ENCODE results near the gene CSNK1A1. TPM values are rescaled to one million over a fixed set of nuclear protein-coding genes. Genes with fewer than 3 reads are reported as not detected.
"Not testable (repeated sequence)": the region's sequence is repeated elsewhere in the genome, so short reads cannot be mapped to it uniquely, and the experiment has no call there.

The CSNK1A1 gene
- total RNA-seq, 1 donor from 2014 or later, result 175 TPM

DNA sequence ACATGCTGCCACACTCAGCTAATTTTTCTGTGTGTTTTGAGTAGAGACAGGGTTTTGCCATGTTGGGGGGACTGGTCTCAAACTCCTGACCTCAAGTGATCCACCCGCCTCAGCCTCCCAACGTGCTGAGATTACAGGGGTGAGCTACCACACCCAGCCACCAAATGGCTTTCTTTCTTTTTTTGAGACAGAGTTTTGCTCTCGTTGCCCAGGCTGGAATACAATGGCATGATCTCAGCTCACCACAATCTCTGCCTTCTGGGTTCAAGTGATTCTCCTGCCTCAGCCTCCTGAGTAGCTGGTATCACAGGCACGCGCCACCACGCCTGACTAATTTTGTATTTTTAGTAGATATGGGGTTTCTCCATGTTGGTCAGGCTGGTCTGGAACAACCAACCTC, 15.5 kb downstream of the CSNK1A1 start:
- H3K4me3 Mint-ChIP-seq; H3K27me3 Mint-ChIP-seq; DNase-seq; H3K27ac Mint-ChIP-seq; H3K9me3 Mint-ChIP-seq; intact Hi-C loops (cut with micrococcal nuclease): not testable (repeated sequence)
- Mint-ChIP-seq H3K36me3 (ENCODE audit: low read depth) (peaks cover 34% of the 10 kb centered on the region), H3K4me1 (peaks cover 32% of the 10 kb centered on the region)

DNA sequence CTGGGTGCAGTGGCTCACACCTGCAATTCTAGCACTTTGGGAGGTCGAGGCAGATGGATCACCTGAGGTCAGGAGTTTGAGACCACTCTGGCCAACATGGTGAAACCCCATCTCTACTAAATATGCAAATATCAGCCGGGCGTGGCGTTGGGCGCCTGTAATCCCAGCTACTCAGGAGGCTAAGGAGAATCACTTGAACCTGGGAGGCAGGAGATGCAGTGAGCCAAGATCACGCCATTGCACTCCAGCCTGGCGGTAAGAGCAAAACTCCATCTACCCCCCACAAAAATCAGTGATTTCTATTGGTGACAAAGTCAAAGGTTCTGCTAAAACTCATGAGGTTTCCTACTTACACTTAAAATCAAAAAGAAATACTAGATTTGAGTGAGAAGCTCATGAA, 18.8 kb downstream of the CSNK1A1 start:
- no peak for DNase-seq
- intact Hi-C loops (cut with micrococcal nuclease), result no loop called here
- Mint-ChIP-seq H3K4me3 (no peak overlapping the region), H3K9me3 (no peaks in the 10 kb centered on the region), H3K27ac (no peak overlapping the region), H3K27me3 (no peaks in the 10 kb centered on the region), H3K36me3 (ENCODE audit: low read depth) (peaks cover 34% of the 10 kb centered on the region), H3K4me1 (peaks cover 44% of the 10 kb centered on the region)

DNA sequence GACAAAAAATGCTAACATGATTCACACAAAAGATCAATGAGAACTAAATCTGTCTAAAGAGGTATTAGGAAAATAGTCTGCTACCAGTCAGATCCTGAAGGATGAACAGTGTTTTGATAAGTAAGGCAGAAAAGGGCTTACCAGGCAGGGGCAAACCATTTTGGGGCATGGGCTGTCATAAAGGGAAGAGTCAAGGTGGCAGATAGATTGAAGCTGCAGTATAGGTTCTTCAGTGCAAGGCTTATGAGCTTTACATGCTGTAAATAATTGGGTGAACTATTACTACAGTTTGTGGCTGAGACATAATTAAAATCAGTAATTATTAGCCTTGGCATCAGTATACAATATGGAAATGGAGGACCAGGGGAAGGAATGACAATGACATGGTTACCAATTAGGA, 21.8 kb downstream of the CSNK1A1 start:
- Mint-ChIP-seq H3K27me3 (no peaks in the 10 kb centered on the region), H3K4me1 (peaks cover 47% of the 10 kb centered on the region), H3K36me3 (ENCODE audit: low read depth) (peaks cover 31% of the 10 kb centered on the region), H3K27ac (no peak overlapping the region), H3K9me3 (no peaks in the 10 kb centered on the region), H3K4me3 (no peak overlapping the region)
- intact Hi-C loops (cut with micrococcal nuclease), result loop anchor here (2.0 kb wide), 1 partner anchor 15 kb away; no protein-coding TSS in a partner anchor
- no peak for DNase-seq

DNA sequence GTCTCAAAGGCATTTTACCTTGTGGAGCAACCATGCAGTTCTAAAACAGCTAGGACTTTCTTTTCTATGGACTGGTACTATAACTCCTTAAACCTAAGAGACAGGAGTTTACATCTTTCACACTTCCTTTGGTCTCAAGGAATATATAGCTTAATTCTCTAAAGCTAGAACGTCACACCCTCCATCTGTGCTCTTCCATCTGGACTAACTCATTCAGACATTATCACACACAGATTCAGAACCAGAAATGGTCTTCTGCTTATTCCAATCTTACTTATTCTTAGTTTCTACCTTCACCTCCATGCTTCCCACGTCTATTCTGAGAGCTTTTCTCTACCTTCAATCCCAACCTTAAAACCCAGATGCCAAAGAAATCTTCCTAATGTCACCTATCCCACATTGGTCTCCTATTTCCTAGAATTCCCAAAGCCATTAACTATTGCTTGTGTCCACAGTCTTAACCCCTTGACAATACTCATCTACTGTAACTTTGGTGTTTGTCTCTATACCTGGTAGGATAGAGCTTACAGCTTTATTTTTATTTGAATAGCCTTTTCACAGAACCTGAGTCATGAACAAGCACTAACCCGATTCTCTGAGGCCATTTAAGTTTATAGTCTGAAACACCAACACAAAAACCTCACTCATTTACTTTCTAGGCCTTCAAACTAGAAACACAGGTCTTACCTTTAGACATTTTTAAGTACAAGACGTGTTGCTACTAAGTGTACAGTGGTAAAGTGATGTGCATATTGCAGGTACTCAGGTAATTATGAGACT, 22.8 kb downstream of the CSNK1A1 start:
- Mint-ChIP-seq H3K4me3 (no peak overlapping the region), H3K27me3 (no peaks in the 10 kb centered on the region), H3K9me3 (no peaks in the 10 kb centered on the region), H3K4me1 (peaks cover 45% of the 10 kb centered on the region), H3K27ac (no peak overlapping the region), H3K36me3 (ENCODE audit: low read depth) (peaks cover 34% of the 10 kb centered on the region)
- intact Hi-C loops (cut with micrococcal nuclease), result loop anchor here (2.0 kb wide), 1 partner anchor 14 kb away; no protein-coding TSS in a partner anchor
- no peak for DNase-seq

DNA sequence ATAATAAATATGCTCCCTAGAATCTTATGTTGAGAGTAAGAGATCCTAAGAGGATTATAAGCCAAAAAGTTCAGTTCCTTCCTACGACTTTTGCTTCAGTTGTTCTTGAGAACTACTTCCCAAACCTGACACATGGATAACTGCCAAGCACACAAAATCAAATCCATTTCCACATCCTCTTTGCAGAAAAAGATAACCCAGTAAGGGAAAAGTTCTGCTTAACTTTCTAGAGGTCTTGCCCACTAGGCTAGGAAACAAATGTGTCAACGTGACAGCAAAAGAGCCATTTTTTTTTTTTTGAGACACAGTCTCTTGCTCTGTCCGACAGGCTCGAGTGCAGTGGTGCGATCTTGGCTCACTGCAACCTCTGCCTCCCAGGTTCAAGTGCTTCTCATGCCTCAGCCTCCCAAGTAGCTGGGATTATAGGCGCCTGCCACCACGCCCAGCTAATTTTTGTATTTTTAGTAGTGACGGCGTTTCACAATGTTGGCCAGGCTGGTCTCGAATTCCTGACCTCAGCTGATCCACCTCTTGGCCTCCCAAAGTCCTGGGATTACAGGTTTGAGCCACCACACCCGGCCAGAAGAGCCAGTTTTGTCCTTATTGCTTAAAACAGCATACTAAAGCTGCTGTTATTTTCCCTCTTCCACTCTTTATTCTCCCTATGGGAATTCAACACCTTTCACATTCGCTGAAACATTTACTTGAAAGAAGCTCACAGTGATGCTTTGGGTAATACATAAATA, 24.2 kb downstream of the CSNK1A1 start:
- Mint-ChIP-seq H3K4me1 (peaks cover 44% of the 10 kb centered on the region), H3K4me3 (no peak overlapping the region), H3K36me3 (ENCODE audit: low read depth) (peaks cover 31% of the 10 kb centered on the region), H3K27ac (peak overlapping the region; percentile 26), H3K27me3 (no peaks in the 10 kb centered on the region), H3K9me3 (no peaks in the 10 kb centered on the region)
- no peak for DNase-seq
- intact Hi-C loops (cut with micrococcal nuclease), result no loop called here

DNA sequence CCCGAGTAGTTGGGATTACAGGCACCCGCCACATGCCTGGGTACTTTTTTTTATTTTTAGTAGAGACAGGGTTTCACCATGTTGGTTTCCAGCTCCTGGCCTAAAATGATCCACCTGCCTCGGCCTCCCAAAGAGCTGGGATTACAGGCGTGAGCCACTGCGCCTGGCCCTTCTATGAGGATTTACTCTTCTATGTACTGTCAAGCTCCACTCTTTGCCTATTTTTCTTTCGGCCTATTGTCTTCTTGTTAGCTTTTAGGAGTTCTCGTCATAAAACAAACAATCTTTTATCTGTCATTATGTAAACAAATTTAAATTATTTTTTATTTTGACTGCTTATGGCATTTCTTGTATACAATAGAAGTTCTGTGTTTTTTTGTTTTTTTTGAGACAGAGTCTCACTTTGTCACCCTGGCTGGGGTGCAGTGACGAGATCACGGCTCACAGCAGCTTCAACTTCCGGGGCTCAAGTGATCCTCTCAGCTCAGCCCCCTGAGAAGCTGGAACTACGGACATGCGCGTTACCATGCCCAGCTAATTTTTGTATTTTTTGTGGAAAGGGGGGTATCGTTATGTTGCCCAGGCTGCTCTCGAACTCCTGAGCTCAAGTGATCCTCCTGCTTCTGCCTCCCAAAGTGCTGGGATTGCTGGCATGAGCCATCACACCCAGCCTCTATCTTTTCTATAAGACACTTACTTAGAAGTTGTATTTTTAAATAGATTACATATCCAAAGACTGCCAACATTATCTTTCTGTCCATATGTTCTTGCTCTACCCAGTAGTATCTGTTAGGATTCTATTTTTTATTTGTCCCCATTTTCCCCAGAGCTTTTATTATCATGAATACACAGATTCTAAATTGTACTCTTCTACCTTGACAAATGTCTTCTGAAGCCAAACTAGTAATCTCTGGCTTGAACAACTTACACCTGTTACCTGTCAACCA, 29.2 kb downstream of the CSNK1A1 start:
- Mint-ChIP-seq H3K4me3 (no peak overlapping the region), H3K27ac (no peak overlapping the region), H3K27me3 (no peaks in the 10 kb centered on the region), H3K9me3 (no peaks in the 10 kb centered on the region), H3K36me3 (ENCODE audit: low read depth) (peaks cover 48% of the 10 kb centered on the region), H3K4me1 (peaks cover 38% of the 10 kb centered on the region)
- intact Hi-C loops (cut with micrococcal nuclease), result no loop called here
- DNase-seq, result no peak

DNA sequence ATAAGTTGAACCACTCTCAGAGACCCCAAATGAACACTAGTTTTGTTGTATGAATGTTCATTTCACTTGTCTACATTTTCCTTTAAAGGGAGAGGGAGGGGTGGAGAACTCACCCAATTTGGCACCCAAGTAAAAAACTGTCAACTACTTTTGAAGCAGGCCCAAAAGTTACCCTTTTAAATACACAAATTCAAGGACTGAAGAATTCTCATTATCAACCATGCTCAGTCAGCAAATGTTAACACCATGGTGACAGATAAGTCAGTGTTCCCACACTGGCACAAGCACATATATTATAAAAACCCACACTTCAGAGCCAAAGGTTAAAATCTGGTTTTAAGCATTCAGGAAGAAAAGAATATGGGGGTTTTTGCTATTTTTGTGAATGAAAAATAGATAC, 31.6 kb downstream of the CSNK1A1 start:
- intact Hi-C loops (cut with micrococcal nuclease), result loop anchor here (5.0 kb wide), 1 partner anchor 43 kb away; no protein-coding TSS in a partner anchor
- peaks cover 52% of the 10 kb centered on the region for H3K36me3 Mint-ChIP-seq (ENCODE audit: low read depth)
- H3K4me1 Mint-ChIP-seq, result peaks cover 35% of the 10 kb centered on the region
- H3K4me3 Mint-ChIP-seq, result no peak overlapping the region
- no peaks in the 10 kb centered on the region for H3K9me3 Mint-ChIP-seq
- peak overlapping the region; percentile 34 for H3K27ac Mint-ChIP-seq
- H3K27me3 Mint-ChIP-seq, result no peaks in the 10 kb centered on the region
- no peak for DNase-seq

DNA sequence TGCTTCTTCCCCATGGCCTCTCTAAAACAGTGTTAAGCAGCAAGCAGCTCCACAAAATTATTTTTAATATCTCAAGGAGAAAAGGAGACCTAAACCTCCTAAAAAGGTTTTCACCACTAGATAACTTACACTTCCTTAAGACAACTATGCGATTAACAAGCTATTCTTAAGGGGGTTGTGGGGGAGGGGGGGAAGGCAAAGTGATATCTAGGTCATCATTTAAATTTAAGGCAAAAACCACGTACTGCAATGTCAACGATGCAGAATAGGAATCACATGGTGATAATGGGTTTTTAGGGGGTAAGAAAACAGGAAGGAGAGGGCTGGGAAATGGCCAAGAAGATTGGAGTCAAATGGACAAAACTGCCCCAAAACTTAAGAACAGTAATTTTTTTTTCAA, 32.6 kb downstream of the CSNK1A1 start:
- DNase-seq, result no peak

DNA sequence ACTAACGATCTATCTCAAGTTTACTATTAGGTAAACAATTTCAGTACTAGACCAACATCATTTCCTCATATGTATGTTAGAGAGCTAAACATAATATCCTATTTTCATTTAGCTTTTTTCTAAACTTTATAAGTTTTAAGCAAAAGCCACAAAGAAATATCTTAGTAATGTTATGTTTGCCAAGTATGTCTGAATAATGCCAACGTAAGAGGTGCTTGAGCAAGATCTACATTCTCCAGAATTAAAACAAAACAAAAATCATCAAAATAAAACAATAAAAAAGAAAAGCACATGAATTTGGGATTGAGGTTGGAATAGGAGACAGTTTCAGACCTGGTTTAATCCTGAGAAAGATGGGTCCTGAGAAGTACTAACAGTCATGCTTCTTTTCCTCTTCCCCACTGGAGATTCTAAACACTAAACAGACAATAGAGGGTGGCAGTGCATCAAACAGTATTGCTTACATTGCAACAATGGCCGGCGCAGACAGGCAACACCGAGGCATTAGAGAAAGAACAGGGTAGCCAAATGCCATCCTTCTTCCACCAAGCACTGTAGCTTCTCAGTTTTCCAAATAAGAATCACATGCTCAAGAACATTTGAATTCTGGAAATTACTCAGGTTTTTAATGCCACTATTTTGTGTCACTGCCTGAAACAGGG, 33.6 kb downstream of the CSNK1A1 start:
- peaks cover 51% of the 10 kb centered on the region for H3K36me3 Mint-ChIP-seq (ENCODE audit: low read depth)
- no peaks in the 10 kb centered on the region for H3K9me3 Mint-ChIP-seq
- H3K4me1 Mint-ChIP-seq, result peaks cover 32% of the 10 kb centered on the region
- H3K27me3 Mint-ChIP-seq, result no peaks in the 10 kb centered on the region
- DNase-seq, result no peak
- no peak overlapping the region for H3K27ac Mint-ChIP-seq
- no peak overlapping the region for H3K4me3 Mint-ChIP-seq
- intact Hi-C loops (cut with micrococcal nuclease), result loop anchor here (5.0 kb wide), 1 partner anchor 45 kb away; no protein-coding TSS in a partner anchor

More for the DNA sequence above, 32.6 kb downstream of the CSNK1A1 start:
- no peaks in the 10 kb centered on the region for H3K27me3 Mint-ChIP-seq
- intact Hi-C loops (cut with micrococcal nuclease), result loop anchor here (5.0 kb wide), 1 partner anchor 44 kb away; no protein-coding TSS in a partner anchor
- no peaks in the 10 kb centered on the region for H3K9me3 Mint-ChIP-seq
- H3K4me1 Mint-ChIP-seq, result peaks cover 34% of the 10 kb centered on the region
- peak overlapping the region; percentile 25 for H3K27ac Mint-ChIP-seq
- no peak overlapping the region for H3K4me3 Mint-ChIP-seq
- peaks cover 46% of the 10 kb centered on the region for H3K36me3 Mint-ChIP-seq (ENCODE audit: low read depth)

DNA sequence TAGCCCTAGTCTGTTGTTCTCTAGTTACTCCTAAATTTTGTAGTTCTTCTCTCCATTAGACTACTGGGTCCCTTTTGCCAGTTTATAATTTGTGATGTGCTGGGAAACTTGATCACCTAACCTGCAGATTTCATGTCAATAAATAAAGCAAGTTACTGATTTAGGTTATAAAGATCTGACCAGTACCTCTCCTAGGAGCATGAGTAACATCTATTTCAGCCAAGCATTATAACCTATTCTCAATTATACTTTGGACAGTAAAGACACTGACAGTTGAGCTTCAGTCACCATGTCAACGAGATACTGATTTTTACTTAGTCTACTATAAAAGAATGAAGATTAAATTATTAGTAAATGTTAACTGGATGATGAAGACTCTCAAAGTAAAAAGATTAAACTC, 36.7 kb downstream of the CSNK1A1 start:
- peaks cover 42% of the 10 kb centered on the region for H3K36me3 Mint-ChIP-seq (ENCODE audit: low read depth)
- H3K9me3 Mint-ChIP-seq, result no peaks in the 10 kb centered on the region
- no peak overlapping the region for H3K4me3 Mint-ChIP-seq
- no peaks in the 10 kb centered on the region for H3K27me3 Mint-ChIP-seq
- intact Hi-C loops (cut with micrococcal nuclease), result loop anchor here (2.0 kb wide), 1 partner anchor 14 kb away; no protein-coding TSS in a partner anchor
- H3K27ac Mint-ChIP-seq, result peak overlapping the region; percentile 43
- DNase-seq, result no peak
- peaks cover 22% of the 10 kb centered on the region for H3K4me1 Mint-ChIP-seq

DNA sequence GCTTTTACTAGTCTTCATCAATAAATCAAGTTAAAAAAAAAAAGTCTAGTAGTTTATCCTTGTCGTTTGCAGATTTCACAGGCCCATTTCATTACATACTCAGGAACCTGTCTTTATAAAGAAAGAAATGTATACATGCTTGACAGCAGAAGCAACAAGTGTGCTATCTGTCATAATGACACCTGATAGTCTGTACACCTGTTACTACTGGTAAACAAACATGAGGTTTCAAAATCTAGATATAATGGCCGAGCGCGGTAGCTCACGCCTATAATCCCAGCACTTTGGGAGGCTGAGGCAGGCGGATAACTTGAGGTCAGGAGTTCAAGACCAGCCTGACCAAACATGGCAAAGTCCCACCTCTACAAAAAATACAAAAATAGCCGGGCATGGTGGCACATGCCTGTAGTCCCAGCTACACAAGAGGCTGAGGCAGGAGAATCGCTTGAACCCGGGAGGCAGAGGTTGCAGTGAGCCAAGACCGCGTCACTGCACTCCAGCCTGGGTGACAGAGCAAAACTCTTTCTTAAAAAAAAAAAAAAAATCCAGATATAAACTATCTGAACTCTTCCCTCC, 37.8 kb downstream of the CSNK1A1 start:
- intact Hi-C loops (cut with micrococcal nuclease); H3K27ac Mint-ChIP-seq; H3K27me3 Mint-ChIP-seq; H3K9me3 Mint-ChIP-seq; H3K4me3 Mint-ChIP-seq; DNase-seq: not testable (repeated sequence)
- Mint-ChIP-seq H3K4me1 (peaks cover 15% of the 10 kb centered on the region), H3K36me3 (ENCODE audit: low read depth) (peaks cover 39% of the 10 kb centered on the region)

DNA sequence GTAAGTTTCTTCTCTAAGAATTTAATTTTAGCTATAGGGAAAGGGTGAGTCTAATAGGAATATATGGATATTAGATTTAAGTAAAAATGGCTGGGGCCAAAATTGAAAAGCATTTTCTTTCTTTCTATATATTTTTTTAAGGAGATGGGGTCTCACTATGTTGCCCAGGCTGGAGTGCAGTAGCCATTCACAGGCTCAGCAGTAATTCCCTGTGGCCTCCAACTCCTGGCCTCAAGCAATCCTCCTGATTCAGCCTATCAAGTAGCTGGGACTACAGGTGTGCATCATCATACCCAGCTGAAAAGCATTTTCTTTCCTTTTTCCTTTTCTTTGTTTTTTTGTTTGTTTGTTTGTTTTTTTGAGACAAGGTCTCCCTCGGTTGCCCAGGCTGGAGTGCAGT, 41.1 kb downstream of the CSNK1A1 start:
- intact Hi-C loops (cut with micrococcal nuclease), result no loop called here
- H3K4me3 Mint-ChIP-seq, result no peak overlapping the region
- peaks cover 56% of the 10 kb centered on the region for H3K36me3 Mint-ChIP-seq (ENCODE audit: low read depth)
- H3K4me1 Mint-ChIP-seq, result peaks cover 13% of the 10 kb centered on the region
- no peaks in the 10 kb centered on the region for H3K9me3 Mint-ChIP-seq
- no peak for DNase-seq
- no peak overlapping the region for H3K27ac Mint-ChIP-seq
- no peaks in the 10 kb centered on the region for H3K27me3 Mint-ChIP-seq

DNA sequence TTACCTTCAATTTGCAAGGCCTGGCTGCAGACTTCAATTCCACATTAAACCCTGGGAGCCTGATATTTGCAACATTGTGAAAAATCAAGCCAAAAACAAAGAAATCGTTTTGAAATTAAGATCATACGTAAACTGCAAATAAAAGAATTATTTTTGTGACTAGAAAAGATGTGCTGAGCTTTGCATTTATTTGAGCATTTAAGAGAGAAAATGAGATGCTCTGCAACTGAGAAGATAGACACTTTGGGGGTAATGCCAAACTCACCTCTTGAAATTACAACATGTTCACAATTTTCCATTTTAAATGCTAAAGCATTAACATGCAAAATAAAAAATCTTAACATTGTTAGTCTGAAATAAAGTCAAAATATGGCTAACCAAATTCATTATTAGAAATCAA, 46.6 kb downstream of the CSNK1A1 start:
- Mint-ChIP-seq H3K9me3 (no peaks in the 10 kb centered on the region), H3K27ac (no peak overlapping the region), H3K4me3 (no peak overlapping the region), H3K36me3 (ENCODE audit: low read depth) (peaks cover 67% of the 10 kb centered on the region), H3K4me1 (peaks cover 6% of the 10 kb centered on the region), H3K27me3 (no peaks in the 10 kb centered on the region)
- no peak for DNase-seq
- intact Hi-C loops (cut with micrococcal nuclease), result loop anchor here (5.0 kb wide), 1 partner anchor 43 kb away; no protein-coding TSS in a partner anchor
